Suprapubic skin (tissue), 3 donors: ENCODE data around the gene LEFTY1.

Source experiments
- POLR2AphosphoS5 ChIP-seq, 3 donors: sonication (generic); formaldehyde crosslinking; IDR thresholded peaks; one replicate each; pipeline ENCODE4 v1.6.1; 2017; ENCODE audit warnings: antibody characterized with exemption in 3 of 3
- TF ChIP-seq, protein P1 (sequence below), 2 donors: fragments of 200-600 bp in 1 of 2; fragments of 450-650 bp in 1 of 2; sonication (generic) in 1 of 2; IDR thresholded peaks; one replicate each; pipeline ENCODE4 v1.5.1; 2016 to 2019; ENCODE audit warnings: antibody characterized with exemption in 2 of 2, mild to moderate bottlenecking in 1 of 2, moderate library complexity in 1 of 2

DNA sequence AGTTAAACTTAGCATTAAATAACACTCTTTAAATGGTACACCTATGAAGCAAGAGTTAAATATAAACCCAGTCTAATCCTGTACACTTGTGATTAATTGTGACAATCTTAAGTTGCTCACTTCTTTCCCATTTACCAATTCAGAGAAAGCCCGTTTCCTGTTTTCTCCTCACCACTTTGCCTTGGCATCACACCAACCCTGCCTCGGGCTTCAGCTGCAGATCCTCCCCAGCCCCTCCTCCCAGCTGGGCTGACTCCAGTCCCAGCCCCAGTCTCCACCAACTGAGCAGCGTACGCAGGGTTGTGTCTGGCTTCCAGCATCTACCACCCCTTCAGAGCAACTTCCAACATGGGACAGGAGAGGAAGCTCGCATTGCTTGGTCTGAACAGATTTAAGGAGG, 31.0 kb upstream of the LEFTY1 start:
- TF ChIP-seq, protein P1, sequence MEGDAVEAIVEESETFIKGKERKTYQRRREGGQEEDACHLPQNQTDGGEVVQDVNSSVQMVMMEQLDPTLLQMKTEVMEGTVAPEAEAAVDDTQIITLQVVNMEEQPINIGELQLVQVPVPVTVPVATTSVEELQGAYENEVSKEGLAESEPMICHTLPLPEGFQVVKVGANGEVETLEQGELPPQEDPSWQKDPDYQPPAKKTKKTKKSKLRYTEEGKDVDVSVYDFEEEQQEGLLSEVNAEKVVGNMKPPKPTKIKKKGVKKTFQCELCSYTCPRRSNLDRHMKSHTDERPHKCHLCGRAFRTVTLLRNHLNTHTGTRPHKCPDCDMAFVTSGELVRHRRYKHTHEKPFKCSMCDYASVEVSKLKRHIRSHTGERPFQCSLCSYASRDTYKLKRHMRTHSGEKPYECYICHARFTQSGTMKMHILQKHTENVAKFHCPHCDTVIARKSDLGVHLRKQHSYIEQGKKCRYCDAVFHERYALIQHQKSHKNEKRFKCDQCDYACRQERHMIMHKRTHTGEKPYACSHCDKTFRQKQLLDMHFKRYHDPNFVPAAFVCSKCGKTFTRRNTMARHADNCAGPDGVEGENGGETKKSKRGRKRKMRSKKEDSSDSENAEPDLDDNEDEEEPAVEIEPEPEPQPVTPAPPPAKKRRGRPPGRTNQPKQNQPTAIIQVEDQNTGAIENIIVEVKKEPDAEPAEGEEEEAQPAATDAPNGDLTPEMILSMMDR (IDR thresholded peaks at IDR 0.05), result no peak
- no peak for TF ChIP-seq POLR2AphosphoS5 (IDR thresholded peaks at IDR 0.05)
